Endothelial cell of umbilical vein (primary cell): ENCODE results near the gene RBM43.

Experiments used
- EZH2 ChIP-seq: IDR thresholded peaks from 2 replicates; pipeline ENCODE4 v1.6.1; 2012; ENCODE audit warnings: borderline replicate concordance, low read depth, mild to moderate bottlenecking, moderate library complexity, low read length, inconsistent platforms; ENCODE audit not compliant: severe bottlenecking
- POLR2A ChIP-seq: IDR thresholded peaks from 2 replicates; pipeline ENCODE4 v1.6.1; 2012; ENCODE audit warnings: low read depth, mild to moderate bottlenecking, control low read depth, low read length
- TF ChIP-seq, protein P1 (sequence below), 2 donors: IDR thresholded peaks; 1 replicate in 1 of 2; 2 replicates in 1 of 2; pipeline ENCODE4 v1.5.1; 2011; ENCODE audit warnings: low read length in 2 of 2, mild to moderate bottlenecking in 2 of 2, moderate library complexity in 2 of 2, control low read depth in 1 of 2, inconsistent platforms in 1 of 2, low read depth in 1 of 2; ENCODE audit not compliant: insufficient read depth in 1 of 2; ENCODE audit errors: extremely low read depth in 1 of 2
- TF ChIP-seq, protein P2 (sequence below): IDR thresholded peaks from 2 replicates; pipeline ENCODE4 v1.6.1; 2011; ENCODE audit not compliant: insufficient read depth, insufficient read length

DNA sequence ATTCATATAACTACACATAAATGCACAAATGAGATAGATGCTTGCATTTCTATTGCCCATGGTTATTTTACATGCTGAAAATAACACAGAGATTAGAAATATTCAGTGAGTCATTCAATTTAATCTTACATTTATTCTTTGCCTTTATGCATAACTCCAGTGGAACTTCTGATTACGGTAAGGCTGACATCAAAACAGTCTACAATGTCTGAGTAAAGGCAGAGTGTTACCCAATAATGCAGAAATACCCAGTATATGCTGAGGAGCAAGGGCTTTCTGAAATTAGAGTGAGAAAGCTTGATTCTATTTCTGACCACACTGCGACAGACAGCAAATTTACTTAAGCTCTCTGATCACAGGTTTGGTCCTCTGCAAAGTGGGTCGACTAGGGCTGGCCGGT lies 18.6 kb upstream of the RBM43 start:
- no peak for TF ChIP-seq POLR2A
- no peak for TF ChIP-seq EZH2
- TF ChIP-seq, protein P1, sequence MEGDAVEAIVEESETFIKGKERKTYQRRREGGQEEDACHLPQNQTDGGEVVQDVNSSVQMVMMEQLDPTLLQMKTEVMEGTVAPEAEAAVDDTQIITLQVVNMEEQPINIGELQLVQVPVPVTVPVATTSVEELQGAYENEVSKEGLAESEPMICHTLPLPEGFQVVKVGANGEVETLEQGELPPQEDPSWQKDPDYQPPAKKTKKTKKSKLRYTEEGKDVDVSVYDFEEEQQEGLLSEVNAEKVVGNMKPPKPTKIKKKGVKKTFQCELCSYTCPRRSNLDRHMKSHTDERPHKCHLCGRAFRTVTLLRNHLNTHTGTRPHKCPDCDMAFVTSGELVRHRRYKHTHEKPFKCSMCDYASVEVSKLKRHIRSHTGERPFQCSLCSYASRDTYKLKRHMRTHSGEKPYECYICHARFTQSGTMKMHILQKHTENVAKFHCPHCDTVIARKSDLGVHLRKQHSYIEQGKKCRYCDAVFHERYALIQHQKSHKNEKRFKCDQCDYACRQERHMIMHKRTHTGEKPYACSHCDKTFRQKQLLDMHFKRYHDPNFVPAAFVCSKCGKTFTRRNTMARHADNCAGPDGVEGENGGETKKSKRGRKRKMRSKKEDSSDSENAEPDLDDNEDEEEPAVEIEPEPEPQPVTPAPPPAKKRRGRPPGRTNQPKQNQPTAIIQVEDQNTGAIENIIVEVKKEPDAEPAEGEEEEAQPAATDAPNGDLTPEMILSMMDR (IDR thresholded peaks at IDR 0.05; ENCODE audit: extremely low read depth in 1 of 2, insufficient read depth in 1 of 2, low read depth in 1 of 2, low read length in 2 of 2) = no peak
- TF ChIP-seq, protein P2, sequence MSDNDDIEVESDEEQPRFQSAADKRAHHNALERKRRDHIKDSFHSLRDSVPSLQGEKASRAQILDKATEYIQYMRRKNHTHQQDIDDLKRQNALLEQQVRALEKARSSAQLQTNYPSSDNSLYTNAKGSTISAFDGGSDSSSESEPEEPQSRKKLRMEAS = no peak
